K562 (cell line): ENCODE results near the gene ADD3. TPM values are rescaled to one million over a fixed set of nuclear protein-coding genes. Genes with fewer than 3 reads are reported as not detected.
A peak's percentile ranks its signal among the peaks of the same experiment; 100 is the strongest.

Experiments used
- ATAC-seq: fragments of 200-7000 bp; cut with Tn5 transposase; 3 replicates; pipeline ENCODE4 v1.9.1; 2020; ENCODE audit warnings: moderate library complexity
- Bru-seq: library from RNA; stranded (reverse); fragments of 400-500 nt; gene quantifications from one replicate; lab custom pipeline; 2021; lab: Mats Ljungman, UMichigan
- BruChase-seq, 2 experiments: library from RNA; stranded (reverse); fragments of 400-500 nt; gene quantifications; one replicate each; lab custom pipeline; 2021; lab: Mats Ljungman, UMichigan
- BruUV-seq: library from RNA; stranded (reverse); fragments of 400-500 nt; replicated peaks from 2 replicates; lab custom pipeline; 2021; lab: Mats Ljungman, UMichigan
- CTCF ChIA-PET: fragments of 300-600 bp; formaldehyde crosslinking; extraction: SDS; loops from one replicate; lab custom pipeline; 2021; ENCODE audit warnings: low intra/inter-chr PET ratio; lab: Yijun Ruan, JAX
- POLR2A ChIA-PET: fragments of 300-600, 350-650 bp; sonication (Branson Sonifier 250); formaldehyde crosslinking; extraction: SDS; loops from one replicate; lab custom pipeline; 2021; ENCODE audit warnings: antibody characterized with exemption, inconsistent platforms; lab: Yijun Ruan, JAX
- DNase-seq, 4 experiments: peaks; one replicate each; pipeline versions ENCODE4 v3.0.0 to v3.0.0-alpha.2; 2011 to 2018; ENCODE audit warnings: low spot score in 3 of 4, mixed read lengths in 3 of 4; ENCODE audit errors: extremely low read depth in 1 of 4
- FAIRE-seq: peaks from 2 replicates; lab custom pipeline; 2011; peaks lifted over from hg19 to GRCh38; lab: Jason Lieb, UNC
- H2AFZ ChIP-seq: 2 replicates; pipeline ENCODE4 v1.6.0; 2011; ENCODE audit warnings: low read depth, low read length, control low read depth, inconsistent platforms
- H3K27ac ChIP-seq: fragments of 200-600 bp; 3 replicates; pipeline ENCODE4 v1.8.0; 2011; ENCODE audit warnings: low read depth, mild to moderate bottlenecking, control low read depth, inconsistent platforms, low read length, moderate library complexity, mixed read lengths; ENCODE audit errors: extremely low read depth
- H3K27me3 ChIP-seq, 2 experiments: fragments of 300-600 bp in 1 of 2; 2 replicates in 1 of 2; 3 replicates in 1 of 2; pipeline versions ENCODE4 v1.6.0 to v1.8.0; 2011; ENCODE audit warnings: inconsistent platforms in 2 of 2, low read length in 2 of 2, mild to moderate bottlenecking in 1 of 2, mixed read lengths in 1 of 2, moderate library complexity in 1 of 2; ENCODE audit not compliant: control insufficient read depth in 2 of 2, insufficient read depth in 2 of 2
- H3K36me3 ChIP-seq: fragments of 300-600 bp; 3 replicates; pipeline ENCODE4 v1.8.0; 2011; ENCODE audit warnings: mild to moderate bottlenecking, low read length, inconsistent platforms; ENCODE audit not compliant: control insufficient read depth, insufficient read depth
- H3K4me1 ChIP-seq, 2 experiments: fragments of 200-600 bp in 1 of 2; replicated peaks in 1 of 2; 2 replicates in 1 of 2; 3 replicates in 1 of 2; pipeline versions ENCODE4 v1.5.1 to v1.8.0; 2011; ENCODE audit warnings: inconsistent platforms in 2 of 2, low read length in 2 of 2, mild to moderate bottlenecking in 1 of 2, mixed read lengths in 1 of 2, moderate library complexity in 1 of 2; ENCODE audit not compliant: control insufficient read depth in 2 of 2, insufficient read depth in 2 of 2
- H3K4me2 ChIP-seq: 2 replicates; pipeline ENCODE4 v1.6.1; 2011; ENCODE audit warnings: low read length, control low read depth, inconsistent platforms, mixed read lengths; ENCODE audit not compliant: insufficient read depth
- H3K4me3 ChIP-seq: fragments of 200-600 bp; sonication (generic), shearing (Covaris generic); 2 replicates; pipeline ENCODE4 v1.5.1; 2016; ENCODE audit warnings: control low read depth, inconsistent platforms
- H3K79me2 ChIP-seq: fragments of 200-600 bp; 3 replicates; pipeline ENCODE4 v1.8.0; 2011; ENCODE audit warnings: low read length, inconsistent platforms; ENCODE audit not compliant: control insufficient read depth, insufficient read depth
- H3K9ac ChIP-seq, 2 experiments: 2 replicates each; pipeline versions ENCODE4 v1.6.0 to v1.6.1; 2011; ENCODE audit warnings: low read depth in 2 of 2, low read length in 2 of 2, control low read depth in 1 of 2, inconsistent platforms in 1 of 2, mild to moderate bottlenecking in 1 of 2, mixed read lengths in 1 of 2; ENCODE audit not compliant: insufficient read depth in 1 of 2
- H3K9me1 ChIP-seq: one replicate; pipeline ENCODE4 v1.6.0; 2011; ENCODE audit warnings: inconsistent platforms, mild to moderate bottlenecking, low read length, moderate library complexity; ENCODE audit not compliant: control insufficient read depth, insufficient read depth
- H3K9me3 ChIP-seq: replicated peaks from 2 replicates; pipeline ENCODE4 v1.5.1; 2011; ENCODE audit warnings: low read depth, low read length, inconsistent platforms; ENCODE audit not compliant: control insufficient read depth, insufficient read depth
- H4K20me1 ChIP-seq: replicated peaks from 2 replicates; pipeline ENCODE4 v1.6.1; 2011; ENCODE audit warnings: low read length, inconsistent platforms, mixed read lengths; ENCODE audit not compliant: control insufficient read depth, insufficient read depth
- ATF1 ChIP-seq, 2 experiments: fragments of 450-650 bp in 1 of 2; IDR thresholded peaks; 2 replicates each; pipeline ENCODE4 v1.6.1; 2016; ENCODE audit warnings: missing compliant biosample characterization in 1 of 2, missing genetic modification characterization in 1 of 2
- CREB3 ChIP-seq: fragments of 450-650 bp; conservative IDR thresholded peaks from 2 replicates; pipeline ENCODE4 v1.6.1; 2016; ENCODE audit warnings: missing genetic modification characterization, low read depth, mild to moderate bottlenecking, missing compliant biosample characterization, moderate library complexity
- HNRNPK ChIP-seq: fragments of 200-400 bp; formaldehyde crosslinking; IDR thresholded peaks from one replicate; pipeline ENCODE4 v1.6.1; 2018; ENCODE audit warnings: mild to moderate bottlenecking, low read depth, low read length; ENCODE audit not compliant: poor library complexity, severe bottlenecking
- KAT8 ChIP-seq: fragments of 450-650 bp; IDR thresholded peaks from 2 replicates; pipeline ENCODE4 v1.6.1; 2016; ENCODE audit warnings: low read depth, mild to moderate bottlenecking
- PHF8 ChIP-seq: fragments of 200-600 bp; sonication (generic); IDR thresholded peaks from 2 replicates; pipeline ENCODE4 v1.6.1; 2012; ENCODE audit warnings: mixed run types, mild to moderate bottlenecking, inconsistent platforms, low read length, moderate library complexity, borderline replicate concordance
- RBM22 ChIP-seq: fragments of 200-400 bp; formaldehyde crosslinking; IDR thresholded peaks from 2 replicates; pipeline ENCODE4 v1.6.1; 2018; ENCODE audit warnings: low read length, low read depth; ENCODE audit not compliant: poor library complexity, severe bottlenecking
- YY1 ChIP-seq, 3 experiments: IDR thresholded peaks; 2 replicates each; pipeline ENCODE4 v1.6.1; 2011; ENCODE audit warnings: low read length in 2 of 3, mild to moderate bottlenecking in 2 of 3, moderate library complexity in 2 of 3, borderline replicate concordance in 1 of 3, control low read depth in 1 of 3, low read depth in 1 of 3; ENCODE audit not compliant: insufficient read depth in 3 of 3, insufficient replicate concordance in 2 of 3, control insufficient read depth in 1 of 3, insufficient read length in 1 of 3; ENCODE audit errors: extremely low read depth in 1 of 3
- ZBTB7A ChIP-seq: IDR thresholded peaks from 2 replicates; pipeline ENCODE4 v1.6.1; 2011; ENCODE audit warnings: low read depth, mild to moderate bottlenecking, low read length, moderate library complexity, borderline replicate concordance; ENCODE audit not compliant: control insufficient read depth
- ZNF165 ChIP-seq: fragments of 250-450 bp; sonication (Bioruptor Pico); IDR thresholded peaks from 2 replicates; pipeline ENCODE4 v1.4.0; 2020; ENCODE audit warnings: borderline replicate concordance
- ZNF263 ChIP-seq: sonication (generic); formaldehyde crosslinking; IDR thresholded peaks from 2 replicates; pipeline ENCODE4 v1.8.0; 2022; ENCODE audit warnings: mild to moderate bottlenecking, missing genetic modification reagents, borderline replicate concordance
- WGBS: fragments of 100-300 bp; shearing (Covaris generic); methylation state at CpG from one replicate; pipeline ENCODE4 v1.1.6; 2016; ENCODE audit warnings: low coverage, mixed read lengths; ENCODE audit not compliant: insufficient coverage; ENCODE audit errors: missing lambda C conversion rate; 5-methylcytosine and 5-hydroxymethylcytosine counted together
- in situ Hi-C: fragments of 300-500 bp; cut with MboI; formaldehyde crosslinking; loops from 4 replicates; pipeline ENCODE4 v1.15.0; 2018; ENCODE audit warnings: inconsistent platforms, mixed read lengths
- intact Hi-C: fragments of 100-400 bp; cut with micrococcal nuclease; formaldehyde crosslinking; loops from 2 replicates; pipeline ENCODE4 v1.14.2; 2022
- long read RNA-seq, 3 experiments: library from polyadenylated mRNA in 2 of 3; library from RNA in 1 of 3; unstranded in 2 of 3; stranded (forward) in 1 of 3; transcript quantifications; one replicate each; pipeline ENCODE4 v2.0.0, GENCODE V29; 2019 to 2022
- polyA minus RNA-seq, 3 experiments: library from RNA; depleted of rRNA, polyadenylated mRNA; stranded (reverse); fragments of >200 nt; gene quantifications; 2 replicates each; pipeline ENCODE4 v1.2.3, GENCODE V29; 2011
- polyA plus RNA-seq, 8 experiments: library from polyadenylated mRNA; depleted of rRNA in 4 of 8; stranded (reverse) in 5 of 8; unstranded in 3 of 8; fragments of >200 nt; fragmentation: Nextera tagmentation in 2 of 8; fragmentation: Illumina TruSeq in 1 of 8; extraction: Ambion mirVana in 2 of 8; extraction: Trizol in 1 of 8; gene quantifications; 2 replicates each; pipeline versions ENCODE4 v1.2.1 to v1.2.3, GENCODE V29; 2011 to 2014; ENCODE audit warnings: inconsistent platforms in 1 of 8, missing spikeins in 1 of 8
- total RNA-seq, 7 experiments: library from RNA; depleted of rRNA in 6 of 7; stranded (reverse); fragments of >200 nt in 6 of 7; fragmentation: Illumina TruSeq in 2 of 7; extraction: Trizol in 2 of 7; gene quantifications; 2 replicates each; pipeline versions ENCODE4 v1.2.1 to v1.2.3, GENCODE V29; 2011 to 2021; ENCODE audit warnings: low replicate concordance in 1 of 7

Gene ADD3
- total RNA-seq (2011; cell fraction: chromatin; rRNA removed; ENCODE audit: low replicate concordance) = 118 and 251 TPM in 2 replicates
- 39.9 and 58.7 TPM in 2 replicates for total RNA-seq (2011; cell fraction: nucleolus; rRNA removed)
- 91.3 and 97.2 TPM in 2 replicates for total RNA-seq (2011; cell fraction: nucleoplasm; rRNA removed)
- total RNA-seq (2014; rRNA removed) = 24.7 and 25.4 TPM in 2 replicates
- total RNA-seq (2014; rRNA removed; fragmentation: Illumina TruSeq; extraction: Trizol) = 44.9 and 52.7 TPM in 2 replicates
- total RNA-seq (2015; rRNA removed; fragmentation: Illumina TruSeq; extraction: Trizol) = 42.6 and 46.0 TPM in 2 replicates
- total RNA-seq (2021) = 31.7 and 32.3 TPM in 2 replicates
- 98.7 and 125 TPM in 2 replicates for polyA plus RNA-seq (2011; rRNA removed)
- 17.4 and 51.0 TPM in 2 replicates for polyA plus RNA-seq (2011; cell fraction: cytosol; rRNA removed)
- 70.6 and 117 TPM in 2 replicates for polyA plus RNA-seq (2011; cell fraction: nucleus; rRNA removed)
- polyA plus RNA-seq (2012) = 36.4 and 43.2 TPM in 2 replicates
- polyA plus RNA-seq (2014; fragmentation: Illumina TruSeq; extraction: Trizol) = 53.4 and 95.6 TPM in 2 replicates
- polyA plus RNA-seq (2014; fragmentation: Nextera tagmentation; extraction: Ambion mirVana) = 10 to 100 TPM; 13.2 to 15.1 TPM
- polyA plus RNA-seq (2014; rRNA removed) = 25.1 and 31.7 TPM in 2 replicates
- 153 TPM in 2 replicates for polyA minus RNA-seq (2011; rRNA and poly(A)+ RNA removed)
- polyA minus RNA-seq (2011; cell fraction: cytosol; rRNA and poly(A)+ RNA removed) = 28.1 and 63.8 TPM in 2 replicates
- 40.8 and 87.7 TPM in 2 replicates for polyA minus RNA-seq (2011; cell fraction: nucleus; rRNA and poly(A)+ RNA removed)
- percentile 75 among the genes with signal in this experiment for Bru-seq, nascent RNA
- percentile 76 among the genes with signal in this experiment for BruChase-seq, experiment 1, labeled RNA remaining after a 2-hour chase
- percentile 77 among the genes with signal in this experiment for BruChase-seq, experiment 2, labeled RNA remaining after a 6-hour chase
- long read RNA-seq, experiment 1, full-length matches to known transcripts = 102 of 156 reads
- long read RNA-seq, experiment 1, partial matches to known transcripts = 13 of 156 reads
- long read RNA-seq, experiment 1, other reads (novel, unspliced or antisense) = 41 of 156 reads
- long read RNA-seq, experiment 2, partial matches to known transcripts = 1 of 21 reads
- long read RNA-seq, experiment 2, other reads (novel, unspliced or antisense) = 20 of 21 reads
- long read RNA-seq, experiment 3, full-length matches to known transcripts = 10 of 17 reads
- long read RNA-seq, experiment 3, partial matches to known transcripts = 3 of 17 reads
- long read RNA-seq, experiment 3, other reads (novel, unspliced or antisense) = 4 of 17 reads

GRCh38 chr10:110007701-110008517 lies at the start of gene ADD3:
Gene ADD3 (plus strand): TSS chr10:110007984. CDS start chr10:110100654, 92,670 bp downstream.
- intact Hi-C loops (loop anchor here (2.0 to 10.0 kb wide), 4 partner anchors 29 to 197 kb away; partner anchors contain the start of gene MXI1), in situ Hi-C loops (no loop called here)
- ChIA-PET POLR2A (interaction anchor here (0.6 to 1.5 kb wide), 6 partner anchors 10 to 969 kb away, joined by 3 to 10 read pairs (median 4); no protein-coding TSS in a partner anchor), CTCF (no interaction called here)
- Histone ChIP-seq H3K4me3 (peak within 1 kb of the TSS; percentile 92), H3K4me1 (peaks cover 15 to 32% of the 10 kb centered on the region in 2 experiments), H3K79me2 (peaks cover 50% of the 10 kb centered on the region), H3K27me3 (no peaks in the 10 kb centered on the region), H4K20me1 (0 out of 2 replicates have a peak, but pooled peaks cover 5% of the 10 kb centered on the region), H3K36me3 (no peaks in the 10 kb centered on the region; the same call in 2 of the 3 replicates), H3K4me2 (peak within 1 kb of the TSS; percentile 86), H3K27ac (peak within 1 kb of the TSS; percentile 92), H2AFZ (peak within 1 kb of the TSS; percentile 81), H3K9ac (peak within 1 kb of the TSS; percentile 73 to 94), H3K9me3 (no peaks in the 10 kb centered on the region), H3K9me1 (no peaks in the 10 kb centered on the region)
- FAIRE-seq = no peak
- no CpG with 5 or more reads among the region's 83 CpGs for WGBS
- peak; percentile 94 to 97 (median 96) for DNase-seq
- ATAC-seq = peak; percentile 82
- BruUV-seq = no TSS peak
- TF ChIP-seq HNRNPK = peak; percentile 28
- no peak for TF ChIP-seq CREB3 (tag)
- no peak for TF ChIP-seq ZNF263 (CRISPR knock-in tag)
- peak; percentile 86; the same call in 1 of the 2 replicates for TF ChIP-seq ZBTB7A
- peak; percentile 40 for TF ChIP-seq RBM22
- peak in 2 of 3 experiments; percentile 20 to 28 for TF ChIP-seq YY1 (IDR thresholded peaks at IDR 0.05; ENCODE audit: borderline replicate concordance in 1 of 3, control insufficient read depth in 1 of 3, extremely low read depth in 1 of 3, insufficient read depth in 3 of 3, insufficient read length in 1 of 3, insufficient replicate concordance in 2 of 3, low read depth in 1 of 3, low read length in 2 of 3)
- TF ChIP-seq PHF8 = peak; percentile 55
- TF ChIP-seq KAT8 = no peak
- no peak for TF ChIP-seq ATF1 (CRISPR knock-in tag; IDR thresholded peaks at IDR 0.05)
- TF ChIP-seq ATF1 (tag; IDR thresholded peaks at IDR 0.05) = peak; percentile 21; the same call in 1 of the 2 replicates
- no peak for TF ChIP-seq ZNF165
